NCI-H2107 treated with DMSO at 0.1 percent for 48 hours (cell line): Measurements from ENCODE around the gene MGMT.

Experiments used
- DNase-seq: peaks from one replicate; lab custom pipeline; 2025; ENCODE audit not compliant: unreplicated experiment; lab: John Stamatoyannopoulos, UW

MGMT gene

GRCh38 chr10:129494176-129494575 is 27.1 kb downstream of the MGMT start:
- no peak for DNase-seq

GRCh38 chr10:129494740-129495139 is 27.7 kb downstream of the MGMT start:
- DNase-seq, result no peak

GRCh38 chr10:129495256-129495655 is 28.2 kb downstream of the MGMT start:
- no peak for DNase-seq

- DNase-seq, result no peak
Observed at GRCh38 chr10:129495698-129496097, 28.7 kb downstream of the MGMT start.

- DNase-seq, result no peak
Observed at GRCh38 chr10:129497013-129497412, 30.0 kb downstream of the MGMT start.

GRCh38 chr10:129498680-129499079 is 31.6 kb downstream of the MGMT start:
- DNase-seq, result no peak

- DNase-seq, result no peak
Observed at GRCh38 chr10:129500617-129501339, 33.7 kb downstream of the MGMT start.

GRCh38 chr10:129501652-129502436 is 34.8 kb downstream of the MGMT start:
- no peak for DNase-seq

GRCh38 chr10:129502448-129502847 is 35.4 kb downstream of the MGMT start:
- no peak for DNase-seq

- DNase-seq, result no peak
Observed at GRCh38 chr10:129505500-129506075, 38.5 kb downstream of the MGMT start.

- DNase-seq, result no peak
Observed at GRCh38 chr10:129506101-129506797, 39.2 kb downstream of the MGMT start.

GRCh38 chr10:129507216-129507889 is 40.3 kb downstream of the MGMT start:
- DNase-seq, result no peak

GRCh38 chr10:129509155-129509554 is 42.1 kb downstream of the MGMT start:
- DNase-seq, result no peak

GRCh38 chr10:129509835-129510234 is 42.8 kb downstream of the MGMT start:
- DNase-seq, result no peak

- DNase-seq, result no peak
Observed at GRCh38 chr10:129511086-129511485, 44.0 kb downstream of the MGMT start.

- no peak for DNase-seq
Observed at GRCh38 chr10:129511758-129512157, 44.7 kb downstream of the MGMT start.

- DNase-seq, result no peak
Observed at GRCh38 chr10:129513312-129513711, 46.3 kb downstream of the MGMT start.

GRCh38 chr10:129514568-129515451 is 47.8 kb downstream of the MGMT start:
- DNase-seq, result no peak

- DNase-seq, result no peak
Observed at GRCh38 chr10:129516846-129517679, 50.0 kb downstream of the MGMT start.
